Osteoblast (primary cell): ENCODE data around the gene ZNF526. TPM values are rescaled to one million over a fixed set of nuclear protein-coding genes. Genes with fewer than 3 reads are reported as not detected.

Experiments
- DNase-seq: peaks from one replicate; pipeline ENCODE4 v3.0.0; 2011; ENCODE audit warnings: low spot score, mixed read lengths; ENCODE audit not compliant: insufficient read length; ENCODE audit errors: missing footprints
- H2AFZ ChIP-seq: 2 replicates; pipeline ENCODE4 v1.6.0; 2011; ENCODE audit warnings: mild to moderate bottlenecking, low read length
- H3K27ac ChIP-seq: 2 replicates; pipeline ENCODE4 v1.5.1; 2011; ENCODE audit warnings: mild to moderate bottlenecking, low read depth, low read length, moderate library complexity
- H3K27me3 ChIP-seq: 2 replicates; pipeline ENCODE4 v1.6.0; 2012; ENCODE audit warnings: mild to moderate bottlenecking, control low read depth, inconsistent platforms, low read length, moderate library complexity; ENCODE audit not compliant: insufficient read depth
- H3K36me3 ChIP-seq: 2 replicates; pipeline ENCODE4 v1.5.1; 2011; ENCODE audit warnings: mild to moderate bottlenecking, low read length, control low read depth, moderate library complexity; ENCODE audit not compliant: insufficient read depth
- H3K4me1 ChIP-seq: 2 replicates; pipeline ENCODE4 v1.5.1; 2011; ENCODE audit warnings: mild to moderate bottlenecking, low read length, control low read depth, moderate library complexity; ENCODE audit not compliant: insufficient read depth
- H3K4me2 ChIP-seq: 2 replicates; pipeline ENCODE4 v1.6.0; 2011; ENCODE audit warnings: mild to moderate bottlenecking, low read length; ENCODE audit not compliant: insufficient read depth
- H3K4me3 ChIP-seq: fragments of 200-600 bp; sonication (generic); 3 replicates; pipeline ENCODE4 v1.5.1; 2012; ENCODE audit warnings: mild to moderate bottlenecking, low read length, inconsistent platforms; ENCODE audit not compliant: insufficient read depth
- H3K79me2 ChIP-seq: 2 replicates; pipeline ENCODE4 v1.6.0; 2012; ENCODE audit warnings: mild to moderate bottlenecking, low read length, control low read depth, inconsistent platforms; ENCODE audit not compliant: insufficient read depth
- H3K9me3 ChIP-seq: 2 replicates; pipeline ENCODE4 v1.5.1; 2011; ENCODE audit warnings: low read depth, low read length, control low read depth
- H4K20me1 ChIP-seq: 2 replicates; pipeline ENCODE4 v1.6.0; 2012; ENCODE audit warnings: mild to moderate bottlenecking, low read length, control low read depth; ENCODE audit not compliant: insufficient read depth
- total RNA-seq: library from RNA; depleted of rRNA; stranded (reverse); fragments of >200 nt; gene quantifications from 2 replicates; pipeline ENCODE4 v1.2.3, GENCODE V29; 2012
- TF ChIP-seq, protein P1 (sequence below): IDR thresholded peaks from 2 replicates; pipeline ENCODE4 v1.5.1; 2011; ENCODE audit warnings: mild to moderate bottlenecking, low read depth, low read length, moderate library complexity; ENCODE audit errors: extremely low read depth

The ZNF526 gene
- total RNA-seq, 1 donor = 11.9 TPM

DNA sequence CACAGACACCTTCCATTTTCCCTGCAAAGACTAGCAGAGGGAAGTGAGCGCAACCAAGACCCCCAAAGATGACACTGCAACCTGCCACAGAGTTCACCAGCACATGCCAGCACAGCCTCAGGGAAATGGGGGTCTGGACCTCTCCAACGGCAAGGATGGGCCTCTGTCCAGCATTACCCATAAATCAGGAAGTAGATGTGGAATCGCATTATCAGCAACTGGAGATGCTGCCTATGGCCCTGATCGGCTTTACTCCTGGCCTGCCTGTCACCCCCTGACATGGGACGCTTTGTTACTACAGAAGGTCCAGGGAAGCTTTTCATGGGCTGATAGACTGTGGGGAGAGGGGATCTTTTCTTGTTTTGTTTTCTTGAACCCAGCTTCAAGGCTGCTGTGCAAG, 46.4 kb upstream of the ZNF526 start:
- TF ChIP-seq, protein P1, sequence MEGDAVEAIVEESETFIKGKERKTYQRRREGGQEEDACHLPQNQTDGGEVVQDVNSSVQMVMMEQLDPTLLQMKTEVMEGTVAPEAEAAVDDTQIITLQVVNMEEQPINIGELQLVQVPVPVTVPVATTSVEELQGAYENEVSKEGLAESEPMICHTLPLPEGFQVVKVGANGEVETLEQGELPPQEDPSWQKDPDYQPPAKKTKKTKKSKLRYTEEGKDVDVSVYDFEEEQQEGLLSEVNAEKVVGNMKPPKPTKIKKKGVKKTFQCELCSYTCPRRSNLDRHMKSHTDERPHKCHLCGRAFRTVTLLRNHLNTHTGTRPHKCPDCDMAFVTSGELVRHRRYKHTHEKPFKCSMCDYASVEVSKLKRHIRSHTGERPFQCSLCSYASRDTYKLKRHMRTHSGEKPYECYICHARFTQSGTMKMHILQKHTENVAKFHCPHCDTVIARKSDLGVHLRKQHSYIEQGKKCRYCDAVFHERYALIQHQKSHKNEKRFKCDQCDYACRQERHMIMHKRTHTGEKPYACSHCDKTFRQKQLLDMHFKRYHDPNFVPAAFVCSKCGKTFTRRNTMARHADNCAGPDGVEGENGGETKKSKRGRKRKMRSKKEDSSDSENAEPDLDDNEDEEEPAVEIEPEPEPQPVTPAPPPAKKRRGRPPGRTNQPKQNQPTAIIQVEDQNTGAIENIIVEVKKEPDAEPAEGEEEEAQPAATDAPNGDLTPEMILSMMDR = no peak
- peaks cover 43% of the 10 kb centered on the region for H3K27me3 ChIP-seq
- H3K9me3 ChIP-seq = no peaks in the 10 kb centered on the region
- no peak overlapping the region for H2AFZ ChIP-seq
- no peak overlapping the region for H3K27ac ChIP-seq
- DNase-seq = no peak
- no peak overlapping the region for H3K4me3 ChIP-seq
- peaks cover 6% of the 10 kb centered on the region for H3K4me1 ChIP-seq
- no peaks in the 10 kb centered on the region for H4K20me1 ChIP-seq
- no peak overlapping the region for H3K4me2 ChIP-seq
- no peaks in the 10 kb centered on the region for H3K79me2 ChIP-seq
- H3K36me3 ChIP-seq = no peaks in the 10 kb centered on the region

DNA sequence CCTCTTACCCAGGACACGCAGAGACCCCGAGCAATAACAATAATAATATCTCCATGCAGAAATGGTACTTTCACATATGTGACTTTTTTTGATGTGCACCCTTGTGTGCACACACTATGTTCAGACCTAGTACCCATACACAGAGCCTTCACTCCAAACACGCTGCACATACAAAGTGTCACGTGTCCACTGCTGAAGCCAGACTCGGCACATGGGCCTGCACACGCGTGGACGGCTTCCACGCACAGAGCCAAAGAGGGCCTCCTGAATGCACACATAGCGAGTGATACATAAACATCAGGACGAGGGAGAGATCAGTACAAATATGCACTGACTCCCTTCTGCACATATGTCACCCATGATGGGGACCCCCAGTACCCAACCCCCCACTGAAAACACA, 45.9 kb upstream of the ZNF526 start:
- Histone ChIP-seq H4K20me1 (no peaks in the 10 kb centered on the region), H3K27me3 (peaks cover 48% of the 10 kb centered on the region), H3K27ac (no peak overlapping the region), H3K79me2 (no peaks in the 10 kb centered on the region), H3K9me3 (no peaks in the 10 kb centered on the region), H3K36me3 (no peaks in the 10 kb centered on the region), H3K4me1 (peaks cover 6% of the 10 kb centered on the region), H3K4me3 (no peak overlapping the region), H3K4me2 (no peak overlapping the region), H2AFZ (no peak overlapping the region)
- DNase-seq = no peak
- TF ChIP-seq, protein P1 = no peak

DNA sequence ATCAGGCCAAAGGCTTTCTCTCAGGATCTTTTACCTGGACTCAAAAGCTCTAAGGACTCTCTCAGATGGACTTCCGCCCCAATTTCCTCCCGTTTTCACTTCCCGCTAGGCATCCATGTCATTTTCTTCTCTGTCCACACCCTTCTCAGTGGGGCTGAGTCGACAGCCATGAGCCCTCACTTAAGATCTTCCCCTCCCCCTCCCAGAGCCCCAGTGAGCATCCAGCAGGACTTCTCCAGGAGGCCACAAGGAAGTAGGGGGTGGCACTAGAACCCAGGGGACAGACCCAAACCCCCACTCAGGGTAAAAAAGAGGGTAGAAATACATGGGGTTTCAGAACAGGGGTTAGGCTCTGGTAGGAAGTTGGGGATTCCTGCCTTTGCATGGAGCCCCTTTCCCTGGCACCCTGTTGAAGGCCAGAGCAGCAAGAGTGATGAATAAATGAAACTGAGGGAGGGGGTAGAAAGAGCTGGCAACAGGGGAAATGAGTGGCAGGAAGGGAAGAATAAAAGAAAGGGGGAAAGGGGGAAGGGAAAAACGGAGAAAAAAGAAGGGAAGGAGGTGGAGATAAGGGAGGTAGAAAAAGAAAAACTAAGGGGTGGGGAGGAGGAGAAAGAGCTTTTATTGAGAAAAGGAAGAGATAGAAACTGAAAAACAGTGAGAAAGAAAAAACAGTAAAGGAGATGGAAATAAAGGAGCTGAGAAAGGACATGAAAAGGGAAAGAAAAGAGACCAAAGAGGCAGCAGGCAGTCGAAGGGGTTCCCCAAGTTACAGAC, 45.0 kb upstream of the ZNF526 start:
- Histone ChIP-seq H3K36me3 (no peaks in the 10 kb centered on the region), H3K27ac (no peak overlapping the region), H2AFZ (no peak overlapping the region), H3K4me1 (peaks cover 6% of the 10 kb centered on the region), H3K9me3 (no peaks in the 10 kb centered on the region), H3K79me2 (no peaks in the 10 kb centered on the region), H3K4me2 (no peak overlapping the region), H4K20me1 (no peaks in the 10 kb centered on the region), H3K27me3 (peaks cover 55% of the 10 kb centered on the region), H3K4me3 (no peak overlapping the region)
- no peak for DNase-seq
- TF ChIP-seq, protein P1 = no peak

DNA sequence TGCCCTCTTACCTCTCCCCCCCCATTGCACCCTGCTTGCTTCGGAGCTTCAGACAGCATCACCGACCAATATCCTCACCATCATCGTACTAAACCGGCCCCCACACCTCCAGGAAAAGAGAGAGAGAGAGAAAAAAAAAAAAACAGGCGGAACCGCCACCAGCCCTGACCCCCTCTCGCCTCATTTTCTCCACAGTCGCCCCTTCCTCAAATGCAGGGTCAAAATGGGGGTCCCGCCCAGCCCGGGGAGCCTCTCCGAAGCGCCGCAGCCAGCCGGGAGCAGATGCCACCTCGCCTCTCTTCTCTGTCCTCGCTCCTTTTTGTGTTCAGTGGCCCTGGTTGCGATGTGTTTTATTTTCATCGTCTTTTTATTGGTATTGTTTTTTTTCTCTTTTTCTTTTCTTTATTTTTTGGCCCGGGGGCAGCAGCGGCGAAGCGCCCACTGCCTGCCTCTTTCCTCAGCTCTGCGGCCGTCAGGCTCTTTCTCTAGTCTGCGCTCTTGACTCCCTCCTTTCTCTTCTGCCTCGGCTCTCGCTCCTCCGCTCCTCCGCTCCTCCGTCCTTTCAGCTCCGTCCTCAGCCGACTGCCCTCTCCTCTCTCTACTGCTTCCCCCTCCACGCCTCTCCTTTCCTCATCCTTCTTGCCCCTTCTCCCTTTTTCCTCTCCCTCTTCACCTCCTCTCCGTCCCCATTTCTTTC, 44.0 kb upstream of the ZNF526 start:
- no peaks in the 10 kb centered on the region for H4K20me1 ChIP-seq
- peak overlapping the region; percentile 66 for H3K4me3 ChIP-seq
- H3K27me3 ChIP-seq = peaks cover 64% of the 10 kb centered on the region
- no peaks in the 10 kb centered on the region for H3K36me3 ChIP-seq
- H3K79me2 ChIP-seq = no peaks in the 10 kb centered on the region
- peak overlapping the region; percentile 82 for H2AFZ ChIP-seq
- DNase-seq = peak; percentile 93
- H3K4me2 ChIP-seq = peak overlapping the region; percentile 85
- H3K9me3 ChIP-seq = no peaks in the 10 kb centered on the region
- no peak overlapping the region for H3K27ac ChIP-seq
- peaks cover 6% of the 10 kb centered on the region for H3K4me1 ChIP-seq
- TF ChIP-seq, protein P1 = no peak
